ENCODE results near the gene GJD2.

DNA sequence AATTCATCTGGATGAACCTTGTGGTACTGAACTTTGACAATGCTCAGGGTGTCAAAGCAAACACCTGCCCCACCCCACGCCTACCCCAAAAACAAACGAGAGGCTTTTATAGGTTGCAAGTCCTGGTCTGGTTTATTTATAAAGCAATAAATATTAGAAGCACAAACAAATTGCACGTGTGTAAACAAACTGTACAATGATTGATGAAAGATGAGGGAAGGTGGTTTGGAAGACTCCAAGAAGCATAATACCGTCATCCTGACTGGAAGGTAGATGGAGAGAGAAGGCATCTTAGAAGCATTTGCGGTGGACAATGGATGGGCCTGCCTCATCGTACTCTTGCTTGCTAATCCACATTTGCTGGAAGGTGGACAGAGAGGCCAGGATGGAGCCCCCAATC lies 35.3 kb upstream of the GJD2 start:
- TF ChIP-seq EP300 (IDR thresholded peaks at IDR 0.05) = no peak
- TF ChIP-seq POLR2A (IDR thresholded peaks at IDR 0.05) = no peak
- TF ChIP-seq, protein P1, sequence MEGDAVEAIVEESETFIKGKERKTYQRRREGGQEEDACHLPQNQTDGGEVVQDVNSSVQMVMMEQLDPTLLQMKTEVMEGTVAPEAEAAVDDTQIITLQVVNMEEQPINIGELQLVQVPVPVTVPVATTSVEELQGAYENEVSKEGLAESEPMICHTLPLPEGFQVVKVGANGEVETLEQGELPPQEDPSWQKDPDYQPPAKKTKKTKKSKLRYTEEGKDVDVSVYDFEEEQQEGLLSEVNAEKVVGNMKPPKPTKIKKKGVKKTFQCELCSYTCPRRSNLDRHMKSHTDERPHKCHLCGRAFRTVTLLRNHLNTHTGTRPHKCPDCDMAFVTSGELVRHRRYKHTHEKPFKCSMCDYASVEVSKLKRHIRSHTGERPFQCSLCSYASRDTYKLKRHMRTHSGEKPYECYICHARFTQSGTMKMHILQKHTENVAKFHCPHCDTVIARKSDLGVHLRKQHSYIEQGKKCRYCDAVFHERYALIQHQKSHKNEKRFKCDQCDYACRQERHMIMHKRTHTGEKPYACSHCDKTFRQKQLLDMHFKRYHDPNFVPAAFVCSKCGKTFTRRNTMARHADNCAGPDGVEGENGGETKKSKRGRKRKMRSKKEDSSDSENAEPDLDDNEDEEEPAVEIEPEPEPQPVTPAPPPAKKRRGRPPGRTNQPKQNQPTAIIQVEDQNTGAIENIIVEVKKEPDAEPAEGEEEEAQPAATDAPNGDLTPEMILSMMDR (IDR thresholded peaks at IDR 0.05) = no peak
